HEK293 (cell line): ENCODE measurements around the gene TDRD3.
A peak's percentile ranks its signal among the peaks of the same experiment; 100 is the strongest.

ENCODE experiments used
- CTCF ChIA-PET: fragments of 350-600 bp; formaldehyde crosslinking; extraction: SDS; loops from one replicate; lab custom pipeline; 2021; ENCODE audit warnings: antibody characterized with exemption; lab: Yijun Ruan, JAX
- POLR2A ChIA-PET: fragments of 300-600 bp; formaldehyde crosslinking; extraction: SDS; loops from one replicate; lab custom pipeline; 2020; ENCODE audit warnings: antibody characterized with exemption, inconsistent platforms; lab: Yijun Ruan, JAX
- H3K27ac ChIP-seq: fragments of 200-500 bp; sonication (Bioruptor generic); 2 replicates; pipeline ENCODE4 v1.5.1; 2014; ENCODE audit warnings: low read depth, low read length, control low read depth, inconsistent platforms; ENCODE audit errors: extremely low read depth
- H3K36me3 ChIP-seq, 2 experiments: fragments of 200-500 bp in 1 of 2; sonication (Bioruptor generic) in 1 of 2; 1 replicate in 1 of 2; 2 replicates in 1 of 2; pipeline ENCODE4 v1.5.1; 2014 to 2017; ENCODE audit warnings: inconsistent platforms in 2 of 2, low read length in 2 of 2; ENCODE audit not compliant: control insufficient read depth in 2 of 2, insufficient read depth in 1 of 2
- H3K4me1 ChIP-seq: fragments of 200-500 bp; sonication (Bioruptor generic); 2 replicates; pipeline ENCODE4 v1.5.1; 2014; ENCODE audit warnings: mild to moderate bottlenecking, low read length, inconsistent platforms; ENCODE audit not compliant: control insufficient read depth, insufficient read depth
- H3K4me3 ChIP-seq: 2 replicates; pipeline ENCODE4 v1.5.1; 2011; ENCODE audit warnings: low read depth, mild to moderate bottlenecking, control low read depth, low read length, moderate library complexity
- H3K9me3 ChIP-seq: fragments of 200-500 bp; sonication (Bioruptor generic); 2 replicates; pipeline ENCODE4 v1.5.1; 2014; ENCODE audit warnings: low read depth, low read length, inconsistent platforms; ENCODE audit not compliant: control insufficient read depth, insufficient read depth
- GFI1B ChIP-seq: fragments of 450-650 bp; formaldehyde crosslinking; IDR thresholded peaks from 2 replicates; pipeline ENCODE4 v1.5.1; 2016; ENCODE audit warnings: missing biosample characterization, missing genetic modification characterization
- SP2 ChIP-seq: fragments of 450-650 bp; formaldehyde crosslinking; IDR thresholded peaks from 2 replicates; pipeline ENCODE4 v1.5.1; 2016; ENCODE audit warnings: missing biosample characterization, missing genetic modification characterization
- YY2 ChIP-seq: fragments of 450-650 bp; formaldehyde crosslinking; IDR thresholded peaks from 2 replicates; pipeline ENCODE4 v1.5.1; 2016; ENCODE audit warnings: missing biosample characterization, missing genetic modification characterization
- ZBTB8A ChIP-seq: fragments of 450-650 bp; formaldehyde crosslinking; IDR thresholded peaks from 2 replicates; pipeline ENCODE4 v1.5.1; 2016; ENCODE audit warnings: missing biosample characterization, missing genetic modification characterization
- ZFP41 ChIP-seq: fragments of 450-650 bp; formaldehyde crosslinking; IDR thresholded peaks from 2 replicates; pipeline ENCODE4 v1.5.1; 2016; ENCODE audit warnings: missing biosample characterization, missing genetic modification characterization, borderline replicate concordance
- ZFP69B ChIP-seq: fragments of 450-650 bp; formaldehyde crosslinking; IDR thresholded peaks from 2 replicates; pipeline ENCODE4 v1.5.1; 2016; ENCODE audit warnings: missing biosample characterization, missing genetic modification characterization
- ZIC2 ChIP-seq: fragments of 450-650 bp; formaldehyde crosslinking; IDR thresholded peaks from 2 replicates; pipeline ENCODE4 v1.5.1; 2016; ENCODE audit warnings: missing biosample characterization, missing genetic modification characterization
- ZNF132 ChIP-seq: fragments of 450-650 bp; formaldehyde crosslinking; IDR thresholded peaks from 2 replicates; pipeline ENCODE4 v1.5.1; 2017; ENCODE audit warnings: missing biosample characterization, missing genetic modification characterization, borderline replicate concordance
- ZNF146 ChIP-seq: fragments of 450-650 bp; formaldehyde crosslinking; IDR thresholded peaks from 2 replicates; pipeline ENCODE4 v1.5.1; 2016; ENCODE audit warnings: missing biosample characterization, missing genetic modification characterization
- ZNF175 ChIP-seq: fragments of 450-650 bp; formaldehyde crosslinking; IDR thresholded peaks from 2 replicates; pipeline ENCODE4 v1.5.1; 2016; ENCODE audit warnings: missing biosample characterization, missing genetic modification characterization
- ZNF184 ChIP-seq: fragments of 450-650 bp; IDR thresholded peaks from 2 replicates; pipeline ENCODE4 v1.5.1; 2018; ENCODE audit warnings: missing biosample characterization, mild to moderate bottlenecking, missing genetic modification characterization
- ZNF24 ChIP-seq: fragments of 450-650 bp; formaldehyde crosslinking; IDR thresholded peaks from 2 replicates; pipeline ENCODE4 v1.5.1; 2016; ENCODE audit warnings: missing biosample characterization, missing genetic modification characterization
- ZNF423 ChIP-seq: fragments of 450-650 bp; formaldehyde crosslinking; IDR thresholded peaks from 2 replicates; pipeline ENCODE4 v1.5.1; 2016; ENCODE audit warnings: missing biosample characterization, missing genetic modification characterization
- ZNF501 ChIP-seq: fragments of 450-650 bp; formaldehyde crosslinking; IDR thresholded peaks from 2 replicates; pipeline ENCODE4 v1.5.1; 2016; ENCODE audit warnings: missing biosample characterization, missing genetic modification characterization
- ZNF558 ChIP-seq: fragments of 450-650 bp; formaldehyde crosslinking; IDR thresholded peaks from 2 replicates; pipeline ENCODE4 v1.5.1; 2016; ENCODE audit warnings: missing biosample characterization, missing genetic modification characterization
- ZNF610 ChIP-seq: fragments of 450-650 bp; formaldehyde crosslinking; IDR thresholded peaks from 2 replicates; pipeline ENCODE4 v1.5.1; 2016; ENCODE audit warnings: missing biosample characterization, missing genetic modification characterization, borderline replicate concordance
- ZNF621 ChIP-seq: fragments of 450-650 bp; formaldehyde crosslinking; IDR thresholded peaks from 2 replicates; pipeline ENCODE4 v1.5.1; 2017; ENCODE audit warnings: missing biosample characterization, missing genetic modification characterization
- ZNF624 ChIP-seq: fragments of 450-650 bp; formaldehyde crosslinking; IDR thresholded peaks from 2 replicates; pipeline ENCODE4 v1.5.1; 2017; ENCODE audit warnings: missing biosample characterization, missing genetic modification characterization
- ZNF629 ChIP-seq: fragments of 450-650 bp; formaldehyde crosslinking; IDR thresholded peaks from 2 replicates; pipeline ENCODE4 v1.5.1; 2017; ENCODE audit warnings: missing biosample characterization, missing genetic modification characterization
- ZNF792 ChIP-seq: fragments of 450-650 bp; formaldehyde crosslinking; IDR thresholded peaks from 2 replicates; pipeline ENCODE4 v1.5.1; 2016; ENCODE audit warnings: missing biosample characterization, missing genetic modification characterization
- TF ChIP-seq, protein P1 (sequence below): fragments of 450-650 bp; formaldehyde crosslinking; IDR thresholded peaks from 2 replicates; pipeline ENCODE4 v1.5.1; 2017; ENCODE audit warnings: missing biosample characterization, missing genetic modification characterization
- TF ChIP-seq, protein P2 (sequence below): fragments of 450-650 bp; formaldehyde crosslinking; conservative IDR thresholded peaks from 2 replicates; pipeline ENCODE4 v1.5.1; 2016; ENCODE audit warnings: low read depth, missing biosample characterization, missing genetic modification characterization
- TF ChIP-seq, protein P3 (sequence below): fragments of 450-650 bp; formaldehyde crosslinking; IDR thresholded peaks from 2 replicates; pipeline ENCODE4 v1.5.1; 2016; ENCODE audit warnings: missing biosample characterization, missing genetic modification characterization, borderline replicate concordance

TDRD3 gene

DNA sequence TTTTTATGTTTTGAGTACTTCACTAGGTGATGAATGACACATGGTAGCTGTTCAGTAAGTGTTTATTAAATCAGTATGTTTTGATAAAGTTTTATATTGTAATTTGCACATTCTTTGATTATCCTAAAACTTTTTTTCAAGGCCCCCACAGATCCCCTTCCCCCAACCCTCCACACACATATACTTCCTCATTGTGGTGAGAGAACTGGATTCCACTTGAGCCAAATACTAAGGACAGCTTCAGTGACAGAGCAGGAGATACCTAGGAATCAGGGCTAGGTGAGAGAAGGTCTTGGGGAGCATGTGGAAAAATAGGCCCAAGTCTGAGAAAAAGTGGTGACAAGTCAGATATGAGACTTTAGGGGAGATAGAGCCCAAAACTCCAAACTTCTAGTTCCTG is 174.6 kb downstream of the TDRD3 start (continued):
- no peak for TF ChIP-seq ZNF501
- TF ChIP-seq ZNF423 (tag by site-specific recombination), result no peak
- TF ChIP-seq, protein P1, sequence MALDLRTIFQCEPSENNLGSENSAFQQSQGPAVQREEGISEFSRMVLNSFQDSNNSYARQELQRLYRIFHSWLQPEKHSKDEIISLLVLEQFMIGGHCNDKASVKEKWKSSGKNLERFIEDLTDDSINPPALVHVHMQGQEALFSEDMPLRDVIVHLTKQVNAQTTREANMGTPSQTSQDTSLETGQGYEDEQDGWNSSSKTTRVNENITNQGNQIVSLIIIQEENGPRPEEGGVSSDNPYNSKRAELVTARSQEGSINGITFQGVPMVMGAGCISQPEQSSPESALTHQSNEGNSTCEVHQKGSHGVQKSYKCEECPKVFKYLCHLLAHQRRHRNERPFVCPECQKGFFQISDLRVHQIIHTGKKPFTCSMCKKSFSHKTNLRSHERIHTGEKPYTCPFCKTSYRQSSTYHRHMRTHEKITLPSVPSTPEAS (tag by site-specific recombination), result no peak
- no peak for TF ChIP-seq ZNF184 (tag by site-specific recombination)
- no peak for TF ChIP-seq ZNF624 (tag by site-specific recombination)
- TF ChIP-seq, protein P2, sequence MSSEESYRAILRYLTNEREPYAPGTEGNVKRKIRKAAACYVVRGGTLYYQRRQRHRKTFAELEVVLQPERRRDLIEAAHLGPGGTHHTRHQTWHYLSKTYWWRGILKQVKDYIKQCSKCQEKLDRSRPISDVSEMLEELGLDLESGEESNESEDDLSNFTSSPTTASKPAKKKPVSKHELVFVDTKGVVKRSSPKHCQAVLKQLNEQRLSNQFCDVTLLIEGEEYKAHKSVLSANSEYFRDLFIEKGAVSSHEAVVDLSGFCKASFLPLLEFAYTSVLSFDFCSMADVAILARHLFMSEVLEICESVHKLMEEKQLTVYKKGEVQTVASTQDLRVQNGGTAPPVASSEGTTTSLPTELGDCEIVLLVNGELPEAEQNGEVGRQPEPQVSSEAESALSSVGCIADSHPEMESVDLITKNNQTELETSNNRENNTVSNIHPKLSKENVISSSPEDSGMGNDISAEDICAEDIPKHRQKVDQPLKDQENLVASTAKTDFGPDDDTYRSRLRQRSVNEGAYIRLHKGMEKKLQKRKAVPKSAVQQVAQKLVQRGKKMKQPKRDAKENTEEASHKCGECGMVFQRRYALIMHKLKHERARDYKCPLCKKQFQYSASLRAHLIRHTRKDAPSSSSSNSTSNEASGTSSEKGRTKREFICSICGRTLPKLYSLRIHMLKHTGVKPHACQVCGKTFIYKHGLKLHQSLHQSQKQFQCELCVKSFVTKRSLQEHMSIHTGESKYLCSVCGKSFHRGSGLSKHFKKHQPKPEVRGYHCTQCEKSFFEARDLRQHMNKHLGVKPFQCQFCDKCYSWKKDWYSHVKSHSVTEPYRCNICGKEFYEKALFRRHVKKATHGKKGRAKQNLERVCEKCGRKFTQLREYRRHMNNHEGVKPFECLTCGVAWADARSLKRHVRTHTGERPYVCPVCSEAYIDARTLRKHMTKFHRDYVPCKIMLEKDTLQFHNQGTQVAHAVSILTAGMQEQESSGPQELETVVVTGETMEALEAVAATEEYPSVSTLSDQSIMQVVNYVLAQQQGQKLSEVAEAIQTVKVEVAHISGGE, result no peak
- no peak for TF ChIP-seq ZNF24 (tag by site-specific recombination)
- TF ChIP-seq ZFP69B (tag by site-specific recombination), result no peak

DNA sequence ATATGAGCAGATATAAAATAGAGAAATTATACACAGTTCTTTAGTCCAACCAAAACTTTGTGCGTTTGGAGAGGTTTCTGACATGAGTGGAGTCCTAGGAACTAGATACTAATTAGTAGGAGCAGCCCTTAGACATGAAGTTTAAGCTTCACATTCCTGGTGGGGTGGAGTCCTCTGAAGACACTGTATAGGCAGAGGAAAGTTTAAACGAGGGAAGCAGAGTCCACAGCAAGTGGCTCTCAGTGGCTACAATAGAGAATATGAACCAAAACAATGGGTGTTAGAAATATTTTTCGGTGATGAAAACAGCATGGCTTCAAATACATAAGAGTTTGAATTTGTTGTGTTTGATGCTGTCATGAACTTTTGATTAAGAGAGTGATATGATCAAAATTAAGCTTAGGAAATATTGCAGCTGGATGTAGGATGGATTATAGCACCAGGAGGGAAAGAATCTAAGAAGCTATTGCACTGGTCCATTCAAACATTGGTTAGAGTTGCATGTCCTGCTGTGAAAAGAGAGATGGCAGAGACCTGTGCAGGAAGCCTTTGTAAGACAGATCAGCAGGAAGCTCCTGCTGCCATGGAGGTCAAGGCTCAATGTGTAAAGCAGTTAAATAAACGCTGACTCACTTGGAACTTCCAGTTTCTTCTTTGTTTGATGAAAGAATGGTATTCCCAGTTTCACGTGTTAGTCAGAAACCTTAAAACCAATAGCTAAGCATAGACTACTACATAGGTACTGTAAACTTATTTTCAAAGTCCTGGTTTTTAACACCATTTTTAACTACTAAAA is 175.2 kb downstream of the TDRD3 start:
- no peaks in the 10 kb centered on the region for H3K9me3 ChIP-seq
- TF ChIP-seq ZIC2 (tag by site-specific recombination) (0 out of 2 replicates have a peak, but pooled peaks have one; percentile 8), ZNF132 (tag by site-specific recombination) (no peak)
- peaks cover 0 to 2% of the 10 kb centered on the region in 2 experiments; a peak in 1 of 3 replicates for H3K36me3 ChIP-seq
- H3K4me3 ChIP-seq, result no peak overlapping the region
- H3K4me1 ChIP-seq, result no peaks in the 10 kb centered on the region
- CTCF ChIA-PET, result interaction anchor here (0.8 kb wide), 1 partner anchor 9 kb away, joined by 4 read pairs; no protein-coding TSS in a partner anchor
- POLR2A ChIA-PET, result no interaction called here
- no peak overlapping the region for H3K27ac ChIP-seq

DNA sequence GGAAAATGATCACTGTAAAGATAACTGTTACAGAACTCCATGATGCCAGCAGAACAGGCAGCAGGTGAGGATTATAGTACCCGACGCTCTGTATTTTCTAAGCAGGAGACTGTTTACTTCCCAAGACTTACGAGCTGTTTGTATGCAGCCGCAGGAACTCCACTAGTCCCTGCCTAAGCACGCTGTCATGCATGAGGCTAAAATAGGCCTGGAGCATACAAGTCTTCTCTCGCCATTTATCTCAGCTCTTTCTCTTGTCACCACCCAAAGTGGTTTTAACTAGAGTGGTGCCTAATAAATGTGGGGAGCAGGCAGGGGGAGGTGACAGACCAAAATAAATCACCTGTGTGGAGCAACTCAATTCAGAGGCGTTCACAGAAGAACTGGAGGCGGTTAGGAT is 175.8 kb downstream of the TDRD3 start:
- Histone ChIP-seq H3K4me1 (no peaks in the 10 kb centered on the region), H3K4me3 (no peak overlapping the region), H3K9me3 (no peaks in the 10 kb centered on the region), H3K27ac (no peak overlapping the region), H3K36me3 (peaks cover 0 to 2% of the 10 kb centered on the region in 2 experiments; a peak in 1 of 3 replicates)
- CTCF ChIA-PET, result interaction anchor here (0.8 kb wide), 1 partner anchor 9 kb away, joined by 4 read pairs; no protein-coding TSS in a partner anchor
- POLR2A ChIA-PET, result no interaction called here
- no peak for TF ChIP-seq ZNF621 (tag by site-specific recombination)
- TF ChIP-seq ZNF558 (tag by site-specific recombination), result no peak
- TF ChIP-seq ZNF423 (tag by site-specific recombination), result no peak
- TF ChIP-seq ZNF610 (tag by site-specific recombination), result no peak
- no peak for TF ChIP-seq SP2 (tag by site-specific recombination)
- no peak for TF ChIP-seq GFI1B (tag by site-specific recombination)
- no peak for TF ChIP-seq ZNF132 (tag by site-specific recombination)
- no peak for TF ChIP-seq ZNF175 (tag by site-specific recombination)
- TF ChIP-seq YY2 (tag by site-specific recombination), result no peak
- TF ChIP-seq ZFP41 (tag by site-specific recombination), result no peak
- TF ChIP-seq ZNF629 (tag by site-specific recombination), result no peak
- TF ChIP-seq ZNF146, result no peak
- TF ChIP-seq ZNF792 (tag by site-specific recombination), result no peak
- TF ChIP-seq ZBTB8A (tag by site-specific recombination), result no peak
- TF ChIP-seq, protein P3, sequence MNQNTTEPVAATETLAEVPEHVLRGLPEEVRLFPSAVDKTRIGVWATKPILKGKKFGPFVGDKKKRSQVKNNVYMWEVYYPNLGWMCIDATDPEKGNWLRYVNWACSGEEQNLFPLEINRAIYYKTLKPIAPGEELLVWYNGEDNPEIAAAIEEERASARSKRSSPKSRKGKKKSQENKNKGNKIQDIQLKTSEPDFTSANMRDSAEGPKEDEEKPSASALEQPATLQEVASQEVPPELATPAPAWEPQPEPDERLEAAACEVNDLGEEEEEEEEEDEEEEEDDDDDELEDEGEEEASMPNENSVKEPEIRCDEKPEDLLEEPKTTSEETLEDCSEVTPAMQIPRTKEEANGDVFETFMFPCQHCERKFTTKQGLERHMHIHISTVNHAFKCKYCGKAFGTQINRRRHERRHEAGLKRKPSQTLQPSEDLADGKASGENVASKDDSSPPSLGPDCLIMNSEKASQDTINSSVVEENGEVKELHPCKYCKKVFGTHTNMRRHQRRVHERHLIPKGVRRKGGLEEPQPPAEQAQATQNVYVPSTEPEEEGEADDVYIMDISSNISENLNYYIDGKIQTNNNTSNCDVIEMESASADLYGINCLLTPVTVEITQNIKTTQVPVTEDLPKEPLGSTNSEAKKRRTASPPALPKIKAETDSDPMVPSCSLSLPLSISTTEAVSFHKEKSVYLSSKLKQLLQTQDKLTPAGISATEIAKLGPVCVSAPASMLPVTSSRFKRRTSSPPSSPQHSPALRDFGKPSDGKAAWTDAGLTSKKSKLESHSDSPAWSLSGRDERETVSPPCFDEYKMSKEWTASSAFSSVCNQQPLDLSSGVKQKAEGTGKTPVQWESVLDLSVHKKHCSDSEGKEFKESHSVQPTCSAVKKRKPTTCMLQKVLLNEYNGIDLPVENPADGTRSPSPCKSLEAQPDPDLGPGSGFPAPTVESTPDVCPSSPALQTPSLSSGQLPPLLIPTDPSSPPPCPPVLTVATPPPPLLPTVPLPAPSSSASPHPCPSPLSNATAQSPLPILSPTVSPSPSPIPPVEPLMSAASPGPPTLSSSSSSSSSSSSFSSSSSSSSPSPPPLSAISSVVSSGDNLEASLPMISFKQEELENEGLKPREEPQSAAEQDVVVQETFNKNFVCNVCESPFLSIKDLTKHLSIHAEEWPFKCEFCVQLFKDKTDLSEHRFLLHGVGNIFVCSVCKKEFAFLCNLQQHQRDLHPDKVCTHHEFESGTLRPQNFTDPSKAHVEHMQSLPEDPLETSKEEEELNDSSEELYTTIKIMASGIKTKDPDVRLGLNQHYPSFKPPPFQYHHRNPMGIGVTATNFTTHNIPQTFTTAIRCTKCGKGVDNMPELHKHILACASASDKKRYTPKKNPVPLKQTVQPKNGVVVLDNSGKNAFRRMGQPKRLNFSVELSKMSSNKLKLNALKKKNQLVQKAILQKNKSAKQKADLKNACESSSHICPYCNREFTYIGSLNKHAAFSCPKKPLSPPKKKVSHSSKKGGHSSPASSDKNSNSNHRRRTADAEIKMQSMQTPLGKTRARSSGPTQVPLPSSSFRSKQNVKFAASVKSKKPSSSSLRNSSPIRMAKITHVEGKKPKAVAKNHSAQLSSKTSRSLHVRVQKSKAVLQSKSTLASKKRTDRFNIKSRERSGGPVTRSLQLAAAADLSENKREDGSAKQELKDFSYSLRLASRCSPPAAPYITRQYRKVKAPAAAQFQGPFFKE (tag by site-specific recombination), result no peak
